Effector memory CD8-positive, alpha-beta T cell (primary cell): ENCODE measurements around the gene RAB11B.
A peak's percentile ranks its signal among the peaks of the same experiment; 100 is the strongest.
"Not testable (repeated sequence)": the region's sequence is repeated elsewhere in the genome, so short reads cannot be mapped to it uniquely, and the experiment has no call there.

Source experiments
- ATAC-seq: fragments of 150-1000 bp; cut with Tn5 transposase; replicated peaks from 2 replicates; pipeline ENCODE4 v1.10.0; 2021; ENCODE audit warnings: mild to moderate bottlenecking, moderate library complexity
- DNase-seq, 3 experiments: peaks; one replicate each; pipeline ENCODE4 v3.0.0; 2021
- H3K27ac Mint-ChIP-seq, 2 donors: one replicate each; pipeline ENCODE4 v1.8.0; 2022; ENCODE audit warnings: mild to moderate bottlenecking in 2 of 2, mixed read lengths in 2 of 2, moderate library complexity in 2 of 2
- H3K27me3 Mint-ChIP-seq, 2 donors: one replicate each; pipeline ENCODE4 v1.8.0; 2022; ENCODE audit warnings: mixed read lengths in 2 of 2
- H3K36me3 Mint-ChIP-seq: one replicate; pipeline ENCODE4 v1.8.0; 2022; ENCODE audit warnings: mild to moderate bottlenecking, moderate library complexity, mixed read lengths; ENCODE audit not compliant: insufficient read depth
- H3K4me1 Mint-ChIP-seq, 2 donors: one replicate each; pipeline ENCODE4 v1.8.0; 2022; ENCODE audit warnings: low read depth in 2 of 2, mixed read lengths in 2 of 2
- H3K4me3 Mint-ChIP-seq, 2 donors: one replicate each; pipeline ENCODE4 v1.8.0; 2022; ENCODE audit warnings: mild to moderate bottlenecking in 2 of 2, mixed read lengths in 2 of 2, moderate library complexity in 2 of 2
- H3K9me3 Mint-ChIP-seq, 2 donors: one replicate each; pipeline ENCODE4 v1.8.0; 2022; ENCODE audit warnings: mixed read lengths in 2 of 2

The RAB11B gene

GRCh38 chr19:8404391-8405151 is 14.4 kb downstream of the RAB11B start:
- H3K27me3 Mint-ChIP-seq = no peaks in the 10 kb centered on the region
- ATAC-seq (no peak), DNase-seq (no peak)
- H3K9me3 Mint-ChIP-seq = no peaks in the 10 kb centered on the region
- peaks cover 2 to 4% of the 10 kb centered on the region in 2 donors for H3K4me1 Mint-ChIP-seq
- no peak overlapping the region for H3K4me3 Mint-ChIP-seq
- H3K27ac Mint-ChIP-seq = peak overlapping the region in 1 of 2 donors; percentile 81
- H3K36me3 Mint-ChIP-seq = peaks cover 43% of the 10 kb centered on the region

DNA sequence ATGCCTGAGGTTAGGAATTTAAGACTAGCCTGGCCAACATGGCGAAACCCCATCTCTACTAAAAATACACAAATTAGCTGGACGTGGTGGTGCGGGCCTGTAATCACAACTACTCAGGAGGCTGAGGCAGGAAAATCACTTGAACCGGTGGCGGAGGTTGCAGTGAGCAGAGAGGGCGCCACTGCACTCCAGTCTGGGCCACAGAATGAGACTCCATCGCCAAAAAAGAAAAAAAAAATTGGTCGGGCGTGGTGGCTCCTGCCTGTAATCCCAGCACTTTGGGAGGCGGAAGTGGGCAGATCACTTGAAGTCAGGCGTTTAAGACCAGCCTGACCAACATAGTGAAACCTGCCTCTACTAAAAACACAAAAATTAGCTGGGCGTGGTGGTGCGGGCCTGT is 20.6 kb downstream of the RAB11B start:
- H3K27me3 Mint-ChIP-seq, H3K9me3 Mint-ChIP-seq, H3K4me3 Mint-ChIP-seq, ATAC-seq, DNase-seq, H3K27ac Mint-ChIP-seq, H3K4me1 Mint-ChIP-seq: not testable (repeated sequence)
- H3K36me3 Mint-ChIP-seq = peaks cover 15% of the 10 kb centered on the region

- Mint-ChIP-seq H3K27ac (no peak within 1 kb of the TSS), H3K4me1 (peaks cover 4 to 7% of the 10 kb centered on the region in 2 donors), H3K9me3 (no peaks in the 10 kb centered on the region)
These were observed 22.8 kb downstream of the RAB11B start, which contains the start of gene MARCHF2 for GRCh38 chr19:8412783-8413628. Gene MARCHF2, plus strand, starts transcription at chr19:8413305. Its CDS starts 8,536 bp downstream, at chr19:8421841.

GRCh38 chr19:8413629-8413995 is 23.5 kb downstream of the RAB11B start:
- DNase-seq (no peak), ATAC-seq (no peak)
- Mint-ChIP-seq H3K27ac (no peak overlapping the region), H3K4me3 (peak overlapping the region; percentile 48 to 64), H3K27me3 (no peaks in the 10 kb centered on the region), H3K4me1 (peaks cover 7 to 10% of the 10 kb centered on the region in 2 donors), H3K36me3 (peaks cover 6% of the 10 kb centered on the region), H3K9me3 (no peaks in the 10 kb centered on the region)

More at GRCh38 chr19:8412783-8413628, 22.8 kb downstream of the RAB11B start, which contains the start of gene MARCHF2:
- ATAC-seq = peak; percentile 99
- no peaks in the 10 kb centered on the region for H3K27me3 Mint-ChIP-seq
- peaks cover 6% of the 10 kb centered on the region for H3K36me3 Mint-ChIP-seq
- DNase-seq = peak; percentile 92 to 94 (median 93)
- peak within 1 kb of the TSS; percentile 49 to 64 for H3K4me3 Mint-ChIP-seq

DNA sequence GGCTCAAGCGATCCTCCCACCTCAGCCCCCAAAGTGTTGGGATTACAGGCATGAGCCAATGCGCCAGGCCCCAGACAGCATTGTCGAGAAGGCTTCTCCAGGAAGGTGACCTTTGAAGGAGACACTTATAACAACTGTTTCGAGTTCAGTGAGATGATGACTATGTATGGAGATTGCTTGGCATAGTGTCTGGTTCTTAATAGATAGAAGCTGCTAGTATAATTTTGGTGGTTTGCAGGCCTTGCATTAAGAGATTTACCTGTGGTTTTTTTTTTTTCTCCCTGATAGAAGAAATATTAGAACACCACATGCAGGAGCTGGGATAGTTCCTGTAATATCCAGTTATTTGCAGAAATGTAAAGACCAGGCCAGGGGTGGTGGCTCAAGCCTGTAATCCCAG is 26.6 kb downstream of the RAB11B start:
- H3K4me1 Mint-ChIP-seq = peaks cover 7 to 10% of the 10 kb centered on the region in 2 donors
- H3K9me3 Mint-ChIP-seq = no peaks in the 10 kb centered on the region
- H3K27ac Mint-ChIP-seq = no peak overlapping the region
- DNase-seq = no peak
- no peak overlapping the region for H3K4me3 Mint-ChIP-seq
- H3K27me3 Mint-ChIP-seq = no peaks in the 10 kb centered on the region
- H3K36me3 Mint-ChIP-seq = peaks cover 3% of the 10 kb centered on the region
- ATAC-seq = no peak

DNA sequence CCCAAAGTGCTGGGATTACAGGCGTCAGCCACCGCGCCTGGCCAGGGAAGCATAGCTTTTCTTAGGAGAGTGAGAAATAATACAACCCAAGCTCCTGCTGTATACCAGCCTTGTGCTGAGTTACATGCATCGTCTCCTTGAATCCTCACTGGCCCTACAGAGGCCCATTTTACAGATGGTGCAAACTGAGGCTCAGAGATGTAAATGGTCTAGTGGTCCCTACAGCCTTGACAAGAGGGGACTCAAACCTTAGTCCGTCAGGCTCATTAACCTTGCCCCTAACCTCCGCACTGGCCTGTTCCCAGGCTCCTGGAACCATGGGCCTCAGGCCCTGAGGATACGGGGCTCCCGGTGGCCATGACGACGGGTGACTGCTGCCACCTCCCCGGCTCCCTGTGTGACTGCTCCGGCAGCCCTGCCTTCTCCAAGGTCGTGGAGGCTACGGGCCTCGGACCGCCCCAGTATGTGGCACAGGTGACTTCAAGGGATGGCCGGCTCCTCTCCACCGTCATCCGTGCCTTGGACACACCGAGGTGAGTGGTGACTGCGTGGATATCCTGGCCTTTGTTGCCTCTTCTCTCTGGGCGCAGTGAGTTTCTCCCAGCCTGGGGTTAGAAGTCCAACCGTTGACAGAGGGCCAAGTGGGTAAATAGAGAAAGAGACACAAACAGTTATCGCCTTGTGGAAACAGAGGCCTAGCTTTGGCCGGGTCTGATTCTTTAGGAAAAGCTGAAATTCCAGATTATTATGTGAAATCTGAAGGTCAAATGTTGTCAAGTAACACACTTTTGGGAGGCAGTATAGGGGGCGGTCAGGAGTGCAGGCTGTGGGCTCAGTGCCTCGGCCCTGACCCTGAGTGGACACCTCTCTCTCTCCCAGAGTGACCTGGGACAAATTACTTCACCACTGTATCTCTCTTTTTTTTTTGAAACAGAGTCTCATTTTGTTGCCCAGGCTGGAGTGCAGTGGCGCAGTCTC is 31.6 kb downstream of the RAB11B start:
- Mint-ChIP-seq H3K27ac (no peak overlapping the region), H3K27me3 (no peaks in the 10 kb centered on the region), H3K4me1 (peaks cover 3% of the 10 kb centered on the region in 2 donors), H3K36me3 (peaks cover 9% of the 10 kb centered on the region), H3K4me3 (no peak overlapping the region), H3K9me3 (no peaks in the 10 kb centered on the region)
- DNase-seq = no peak
- ATAC-seq = no peak

- DNase-seq (no peak), ATAC-seq (no peak)
- no peak overlapping the region for H3K27ac Mint-ChIP-seq
- H3K27me3 Mint-ChIP-seq = no peaks in the 10 kb centered on the region
- H3K4me3 Mint-ChIP-seq = no peak overlapping the region
- H3K36me3 Mint-ChIP-seq = peaks cover 15% of the 10 kb centered on the region
- H3K4me1 Mint-ChIP-seq = no peaks in the 10 kb centered on the region
- H3K9me3 Mint-ChIP-seq = no peaks in the 10 kb centered on the region
These were observed 33.7 kb downstream of the RAB11B start for GRCh38 chr19:8423817-8424223.

- H3K9me3 Mint-ChIP-seq, DNase-seq, H3K4me3 Mint-ChIP-seq, H3K27ac Mint-ChIP-seq, ATAC-seq, H3K4me1 Mint-ChIP-seq, H3K27me3 Mint-ChIP-seq: not testable (repeated sequence)
- peaks cover 19% of the 10 kb centered on the region for H3K36me3 Mint-ChIP-seq
These were observed 35.2 kb downstream of the RAB11B start for GRCh38 chr19:8425331-8425730.

DNA sequence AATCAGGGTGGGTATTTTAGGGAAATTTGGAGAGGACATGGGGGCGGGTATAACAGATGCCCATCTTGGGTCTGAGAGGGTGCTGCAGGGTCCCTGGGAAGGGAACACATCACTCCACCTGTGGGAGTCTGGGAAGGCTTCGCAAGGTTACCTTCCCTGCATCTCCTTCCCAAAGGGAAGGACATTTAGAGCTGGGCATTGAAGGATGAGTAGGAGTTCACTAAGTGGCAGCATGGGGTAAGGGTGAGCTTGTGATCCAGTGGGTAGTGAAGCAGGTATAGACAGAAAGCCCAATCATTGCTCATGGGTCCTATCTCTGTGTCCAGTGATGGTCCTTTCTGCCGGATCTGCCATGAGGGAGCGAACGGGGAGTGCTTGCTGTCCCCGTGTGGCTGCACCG is 36.1 kb downstream of the RAB11B start:
- Mint-ChIP-seq H3K9me3 (no peaks in the 10 kb centered on the region), H3K4me1 (no peaks in the 10 kb centered on the region), H3K4me3 (no peak overlapping the region), H3K27ac (no peak overlapping the region), H3K27me3 (no peaks in the 10 kb centered on the region), H3K36me3 (peaks cover 19% of the 10 kb centered on the region)
- no peak for ATAC-seq
- DNase-seq = no peak

- Mint-ChIP-seq H3K36me3 (peaks cover 13% of the 10 kb centered on the region), H3K27ac (peak overlapping the region in 1 of 2 donors; percentile 10), H3K9me3 (no peaks in the 10 kb centered on the region), H3K27me3 (no peaks in the 10 kb centered on the region), H3K4me1 (no peaks in the 10 kb centered on the region), H3K4me3 (no peak overlapping the region)
- ATAC-seq (no peak), DNase-seq (no peak)
These were observed 38.9 kb downstream of the RAB11B start for GRCh38 chr19:8429044-8429443.

GRCh38 chr19:8429826-8430225 is 39.7 kb downstream of the RAB11B start:
- Mint-ChIP-seq H3K36me3 (peaks cover 13% of the 10 kb centered on the region), H3K4me3 (no peak overlapping the region), H3K27ac (no peak overlapping the region), H3K4me1 (no peaks in the 10 kb centered on the region), H3K27me3 (no peaks in the 10 kb centered on the region), H3K9me3 (no peaks in the 10 kb centered on the region)
- no peak for DNase-seq
- ATAC-seq = no peak

- H3K4me1 Mint-ChIP-seq = no peaks in the 10 kb centered on the region
- DNase-seq (no peak), ATAC-seq (no peak)
- H3K4me3 Mint-ChIP-seq = no peak overlapping the region
- no peaks in the 10 kb centered on the region for H3K9me3 Mint-ChIP-seq
- no peak overlapping the region for H3K27ac Mint-ChIP-seq
- no peaks in the 10 kb centered on the region for H3K27me3 Mint-ChIP-seq
- peaks cover 19% of the 10 kb centered on the region for H3K36me3 Mint-ChIP-seq
These were observed 40.5 kb downstream of the RAB11B start for GRCh38 chr19:8430650-8431049.

- Mint-ChIP-seq H3K27me3 (no peaks in the 10 kb centered on the region), H3K4me1 (no peaks in the 10 kb centered on the region), H3K4me3 (no peak overlapping the region), H3K27ac (no peak overlapping the region), H3K36me3 (peaks cover 26% of the 10 kb centered on the region), H3K9me3 (no peaks in the 10 kb centered on the region)
- DNase-seq (no peak), ATAC-seq (no peak)
These were observed 48.1 kb downstream of the RAB11B start for GRCh38 chr19:8438236-8438635.
